Suprapubic skin (tissue), 3 donors: ENCODE results near the gene LYPLAL1.

ENCODE experiments used
- POLR2A ChIP-seq, 2 donors: fragments of 450-650 bp; IDR thresholded peaks; one replicate each; pipeline ENCODE4 v1.6.1; 2017; ENCODE audit warnings: antibody characterized with exemption in 2 of 2, mild to moderate bottlenecking in 2 of 2, moderate library complexity in 2 of 2
- TF ChIP-seq, protein P1 (sequence below), 2 donors: fragments of 200-600 bp in 1 of 2; fragments of 450-650 bp in 1 of 2; sonication (generic) in 1 of 2; IDR thresholded peaks; one replicate each; pipeline ENCODE4 v1.5.1; 2016 to 2019; ENCODE audit warnings: antibody characterized with exemption in 2 of 2, mild to moderate bottlenecking in 1 of 2, moderate library complexity in 1 of 2

DNA sequence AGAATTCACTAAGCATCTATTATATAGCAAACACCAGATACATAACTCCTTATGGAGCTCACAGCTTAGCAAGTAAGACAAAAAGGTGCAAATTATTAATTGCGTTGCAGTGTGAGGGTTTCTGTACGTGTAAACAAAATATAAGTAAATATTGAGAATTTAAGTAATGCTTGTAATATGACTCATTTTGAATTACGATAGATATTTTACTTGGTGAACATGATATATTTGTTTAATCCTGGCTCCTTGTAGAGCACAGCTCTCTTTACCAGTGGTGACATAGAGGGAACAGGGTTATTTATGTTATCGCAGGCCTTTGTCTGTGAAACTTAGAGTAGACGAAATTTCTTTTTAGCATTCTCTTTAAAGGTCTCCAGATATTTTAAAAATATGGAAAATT lies 36.4 kb downstream of the LYPLAL1 start:
- TF ChIP-seq, protein P1, sequence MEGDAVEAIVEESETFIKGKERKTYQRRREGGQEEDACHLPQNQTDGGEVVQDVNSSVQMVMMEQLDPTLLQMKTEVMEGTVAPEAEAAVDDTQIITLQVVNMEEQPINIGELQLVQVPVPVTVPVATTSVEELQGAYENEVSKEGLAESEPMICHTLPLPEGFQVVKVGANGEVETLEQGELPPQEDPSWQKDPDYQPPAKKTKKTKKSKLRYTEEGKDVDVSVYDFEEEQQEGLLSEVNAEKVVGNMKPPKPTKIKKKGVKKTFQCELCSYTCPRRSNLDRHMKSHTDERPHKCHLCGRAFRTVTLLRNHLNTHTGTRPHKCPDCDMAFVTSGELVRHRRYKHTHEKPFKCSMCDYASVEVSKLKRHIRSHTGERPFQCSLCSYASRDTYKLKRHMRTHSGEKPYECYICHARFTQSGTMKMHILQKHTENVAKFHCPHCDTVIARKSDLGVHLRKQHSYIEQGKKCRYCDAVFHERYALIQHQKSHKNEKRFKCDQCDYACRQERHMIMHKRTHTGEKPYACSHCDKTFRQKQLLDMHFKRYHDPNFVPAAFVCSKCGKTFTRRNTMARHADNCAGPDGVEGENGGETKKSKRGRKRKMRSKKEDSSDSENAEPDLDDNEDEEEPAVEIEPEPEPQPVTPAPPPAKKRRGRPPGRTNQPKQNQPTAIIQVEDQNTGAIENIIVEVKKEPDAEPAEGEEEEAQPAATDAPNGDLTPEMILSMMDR (IDR thresholded peaks at IDR 0.05), result no peak
- no peak for TF ChIP-seq POLR2A (IDR thresholded peaks at IDR 0.05)
